Kidney (tissue), 14 donors: ENCODE results near the gene STX19. TPM values are rescaled to one million over a fixed set of nuclear protein-coding genes. Genes with fewer than 3 reads are reported as not detected.
"Not testable (repeated sequence)": the region's sequence is repeated elsewhere in the genome, so short reads cannot be mapped to it uniquely, and the experiment has no call there.

Source experiments
- DNase-seq, 5 donors: peaks; one replicate each; pipeline ENCODE4 v3.0.0-alpha.2; 2013 to 2020
- FAIRE-seq: peaks from 2 replicates; lab custom pipeline; 2012; peaks lifted over from hg19 to GRCh38; lab: Jason Lieb, UNC
- H3K27ac ChIP-seq, 2 donors: one replicate each; pipeline ENCODE4 v1.7.0; 2013; ENCODE audit warnings: low read depth in 2 of 2, low read length in 2 of 2, inconsistent platforms in 1 of 2
- H3K27me3 ChIP-seq: one replicate; pipeline ENCODE4 v1.7.1; 2013; ENCODE audit warnings: low read length, inconsistent platforms; ENCODE audit not compliant: control insufficient read depth, insufficient read depth
- H3K36me3 ChIP-seq, 3 donors: one replicate each; pipeline versions ENCODE4 v1.7.0 to v1.7.1; 2013; ENCODE audit warnings: low read length in 3 of 3, control low read depth in 1 of 3, inconsistent platforms in 1 of 3; ENCODE audit not compliant: insufficient read depth in 3 of 3, control insufficient read depth in 2 of 3
- H3K4me1 ChIP-seq, 3 donors: one replicate each; pipeline versions ENCODE4 v1.7.0 to v1.7.1; 2013; ENCODE audit warnings: low read length in 3 of 3, inconsistent platforms in 1 of 3, low read depth in 1 of 3; ENCODE audit not compliant: control insufficient read depth in 2 of 3, insufficient read depth in 2 of 3
- H3K4me3 ChIP-seq, 3 donors: one replicate each; pipeline versions ENCODE4 v1.7.0 to v1.8.1; 2013; ENCODE audit warnings: low read length in 3 of 3, control low read depth in 1 of 3, inconsistent platforms in 1 of 3
- H3K9ac ChIP-seq, 3 donors: one replicate each; pipeline versions ENCODE4 v1.7.0 to v1.7.1; 2013; ENCODE audit warnings: low read length in 3 of 3, control low read depth in 1 of 3, inconsistent platforms in 1 of 3
- H3K9me3 ChIP-seq, 3 donors: one replicate each; pipeline versions ENCODE4 v1.7.0 to v1.7.1; 2013; ENCODE audit warnings: low read length in 3 of 3, control low read depth in 1 of 3, inconsistent platforms in 1 of 3; ENCODE audit not compliant: control insufficient read depth in 2 of 3, insufficient read depth in 1 of 3
- intact Hi-C: fragments of 100-400 bp; cut with DNase I; formaldehyde crosslinking; loops from one replicate; pipeline ENCODE4 v1.11.1; 2022
- polyA plus RNA-seq: library from polyadenylated mRNA; stranded (reverse); fragments of 350-450 nt; fragmentation: Illumina TruSeq; extraction: RNeasy Lipid Tissue Mini Kit (QIAGEN cat#74804); gene quantifications from one replicate; pipeline ENCODE4 v1.2.3, GENCODE V29; 2014; ENCODE audit warnings: low read depth, low replicate concordance; ENCODE audit not compliant: insufficient read depth
- total RNA-seq: library from RNA; stranded (reverse); fragmentation: NEBNext Ultra II Directional; extraction: Animal tissue kit (Norgen Biotek cat#: 25700); gene quantifications from one replicate; pipeline ENCODE4 v1.2.1, GENCODE V29; 2021
- TF ChIP-seq, protein P1 (sequence below): IDR thresholded peaks from 3 replicates; pipeline ENCODE4 v1.5.1; 2012; ENCODE audit warnings: mild to moderate bottlenecking, moderate library complexity, borderline replicate concordance; ENCODE audit not compliant: insufficient read depth; ENCODE audit errors: extremely low read depth
- donor health status: control.
- donor health status: control.
- donor health status: control.
- donor health status: control.
- donor health status: control.
- donor health status: DM: yes; HTN: yes; CAD: no.
- donor health status: Normal renal cell carcinoma (clear cell type).

STX19 gene
- total and polyA plus RNA-seq, 2 donors from 2014 or later = 0.47 TPM; not detected in 1

- H3K27me3 ChIP-seq = no peaks in the 10 kb centered on the region
- no peaks in the 10 kb centered on the region for H3K9me3 ChIP-seq
- peaks cover 0 to 10% (median 0%) of the 10 kb centered on the region in 3 donors for H3K4me1 ChIP-seq
- H3K4me3 ChIP-seq = no peak overlapping the region
- H3K27ac ChIP-seq = no peak overlapping the region
- peaks cover 0 to 4% (median 0%) of the 10 kb centered on the region in 3 donors for H3K36me3 ChIP-seq
- TF ChIP-seq, protein P1, sequence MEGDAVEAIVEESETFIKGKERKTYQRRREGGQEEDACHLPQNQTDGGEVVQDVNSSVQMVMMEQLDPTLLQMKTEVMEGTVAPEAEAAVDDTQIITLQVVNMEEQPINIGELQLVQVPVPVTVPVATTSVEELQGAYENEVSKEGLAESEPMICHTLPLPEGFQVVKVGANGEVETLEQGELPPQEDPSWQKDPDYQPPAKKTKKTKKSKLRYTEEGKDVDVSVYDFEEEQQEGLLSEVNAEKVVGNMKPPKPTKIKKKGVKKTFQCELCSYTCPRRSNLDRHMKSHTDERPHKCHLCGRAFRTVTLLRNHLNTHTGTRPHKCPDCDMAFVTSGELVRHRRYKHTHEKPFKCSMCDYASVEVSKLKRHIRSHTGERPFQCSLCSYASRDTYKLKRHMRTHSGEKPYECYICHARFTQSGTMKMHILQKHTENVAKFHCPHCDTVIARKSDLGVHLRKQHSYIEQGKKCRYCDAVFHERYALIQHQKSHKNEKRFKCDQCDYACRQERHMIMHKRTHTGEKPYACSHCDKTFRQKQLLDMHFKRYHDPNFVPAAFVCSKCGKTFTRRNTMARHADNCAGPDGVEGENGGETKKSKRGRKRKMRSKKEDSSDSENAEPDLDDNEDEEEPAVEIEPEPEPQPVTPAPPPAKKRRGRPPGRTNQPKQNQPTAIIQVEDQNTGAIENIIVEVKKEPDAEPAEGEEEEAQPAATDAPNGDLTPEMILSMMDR = no peak
- FAIRE-seq (no peak), DNase-seq (no peak)
- H3K9ac ChIP-seq = no peak overlapping the region
- intact Hi-C loops = no loop called here
Observed at GRCh38 chr3:93969997-93970396, 58.4 kb downstream of the STX19 start.

DNA sequence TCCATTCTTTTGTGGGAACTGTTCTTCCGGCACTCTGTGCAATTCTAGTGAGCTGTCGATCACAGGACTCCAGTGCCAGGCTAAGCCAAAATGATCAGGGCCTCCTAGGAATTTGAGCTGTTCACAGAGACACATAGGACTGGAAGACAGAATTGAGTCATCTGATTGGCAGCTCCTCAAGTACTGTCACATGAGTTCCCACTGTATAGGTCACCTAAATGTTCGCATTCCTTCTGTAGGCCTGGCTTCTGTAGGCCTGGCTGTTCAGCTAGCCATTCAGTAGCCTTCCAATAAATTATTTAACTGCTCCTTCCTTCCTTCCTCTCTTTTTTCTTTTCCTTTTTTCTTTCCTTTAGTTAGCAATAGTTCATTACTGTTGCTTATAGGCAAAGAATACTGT lies 59.0 kb downstream of the STX19 start:
- no peak overlapping the region for H3K4me3 ChIP-seq
- TF ChIP-seq, protein P1 = no peak
- DNase-seq (no peak), FAIRE-seq (no peak)
- H3K27ac ChIP-seq = no peak overlapping the region
- H3K4me1 ChIP-seq = peaks cover 0 to 10% (median 0%) of the 10 kb centered on the region in 3 donors
- peaks cover 0 to 4% (median 0%) of the 10 kb centered on the region in 3 donors for H3K36me3 ChIP-seq
- no peaks in the 10 kb centered on the region for H3K9me3 ChIP-seq
- no peak overlapping the region for H3K9ac ChIP-seq
- no peaks in the 10 kb centered on the region for H3K27me3 ChIP-seq
- intact Hi-C loops = no loop called here

DNA sequence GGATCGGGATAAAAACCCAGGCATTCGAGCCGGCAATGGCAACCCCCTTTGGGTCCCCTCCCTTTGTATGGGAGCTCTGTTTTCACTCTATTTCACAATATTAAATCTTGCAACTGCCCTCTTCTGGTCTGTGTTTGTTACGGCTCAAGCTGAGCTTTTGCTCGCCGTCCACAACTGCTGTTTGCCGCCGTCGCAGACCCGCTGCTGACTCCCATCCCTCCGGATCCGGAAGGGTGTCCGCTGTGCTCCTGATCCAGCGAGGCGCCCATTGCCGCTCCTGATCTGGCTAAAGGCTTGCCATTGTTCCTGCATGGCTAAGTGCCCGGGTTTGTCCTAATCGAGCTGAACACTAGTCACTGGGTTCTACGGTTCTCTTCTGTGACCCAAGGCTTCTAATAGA lies 63.3 kb downstream of the STX19 start:
- H3K36me3 ChIP-seq, H3K27me3 ChIP-seq, H3K27ac ChIP-seq, H3K4me1 ChIP-seq, FAIRE-seq, intact Hi-C loops, DNase-seq, H3K9me3 ChIP-seq, H3K4me3 ChIP-seq, H3K9ac ChIP-seq: not testable (repeated sequence)

Other genes with a start within 250 kb of the STX19 start
- gene PROS1, start 54.7 kb downstream of the STX19 start, total RNA-seq = 56.2 TPM
- 30.0 TPM for gene PROS1, start 54.7 kb downstream of the STX19 start, polyA plus RNA-seq
- gene ARL13B, start 48.4 kb downstream of the STX19 start, total RNA-seq = 12.5 TPM
- gene ARL13B, start 48.4 kb downstream of the STX19 start, polyA plus RNA-seq = 4.1 TPM
- 9.9 TPM for gene DHFR2, start 34.3 kb upstream of the STX19 start, total RNA-seq
- gene DHFR2, start 34.3 kb upstream of the STX19 start, polyA plus RNA-seq = 4.0 TPM
- 16.3 TPM for gene NSUN3, start 34.5 kb upstream of the STX19 start, total RNA-seq
- gene NSUN3, start 34.5 kb upstream of the STX19 start, polyA plus RNA-seq = 6.5 TPM